Measurements from ENCODE around the gene CAMK4. TPM values are rescaled to one million over a fixed set of nuclear protein-coding genes. Genes with fewer than 3 reads are reported as not detected.

CAMK4 gene
- total and polyA plus RNA-seq, 9 of the 15 experiments (the other 6 are each of a cell fraction or from before 2014, with no cell fraction given), result 0.35 TPM; not detected in 8

DNA sequence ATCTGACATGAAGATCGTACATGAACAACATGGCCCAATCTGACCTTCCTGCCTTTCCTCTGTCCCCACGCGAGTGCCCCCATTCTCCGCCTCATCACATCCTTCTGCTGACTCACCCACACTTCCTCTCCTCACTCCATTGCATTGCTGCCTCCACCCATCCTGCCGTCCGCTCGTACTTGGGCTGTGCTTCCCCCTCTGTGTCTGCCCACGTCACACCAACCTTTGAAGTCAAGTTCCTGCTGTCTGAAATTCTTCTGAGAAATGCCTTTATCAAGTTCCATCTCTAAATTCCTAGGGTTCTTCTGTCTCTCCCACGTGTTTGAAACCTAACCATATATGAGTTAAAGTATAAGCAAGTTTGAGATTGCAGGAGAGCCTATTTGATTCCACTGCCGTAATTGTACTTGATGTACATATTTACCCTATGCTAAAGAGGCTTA is 306.1 kb downstream of the CAMK4 start (continued):
- TF ChIP-seq SIN3A (IDR thresholded peaks at IDR 0.05; ENCODE audit: borderline replicate concordance in 2 of 2, control insufficient read depth in 1 of 2, low read depth in 2 of 2, low read length in 2 of 2) (no peak), ZSCAN29 (IDR thresholded peaks at IDR 0.05) (no peak), RFX1 (IDR thresholded peaks at IDR 0.05) (no peak), JUNB (CRISPR knock-in tag; conservative IDR thresholded peaks at IDR 0.05) (0 out of 2 replicates have a peak, but pooled peaks have one; percentile 37), ZFP1 (CRISPR knock-in tag; IDR thresholded peaks at IDR 0.05) (no peak), FOXP1 (CRISPR knock-in tag; IDR thresholded peaks at IDR 0.05) (no peak), ESRRB (CRISPR knock-in tag; IDR thresholded peaks at IDR 0.05; ENCODE audit: borderline replicate concordance) (no peak), RBM25 (IDR thresholded peaks at IDR 0.05; ENCODE audit: low read depth, low read length, severe bottlenecking) (no peak), FUS (optimal IDR thresholded peaks at IDR 0.05; ENCODE audit: low read depth, low read length) (no peak), TAF9B (IDR thresholded peaks at IDR 0.05; ENCODE audit: partially characterized antibody) (peak; percentile 80), ZNF174 (CRISPR knock-in tag; IDR thresholded peaks at IDR 0.05) (no peak), PHF20 (IDR thresholded peaks at IDR 0.05; ENCODE audit: partially characterized antibody) (no peak), CEBPB (tag; IDR thresholded peaks at IDR 0.05) (no peak), HNRNPLL (IDR thresholded peaks at IDR 0.05; ENCODE audit: low read depth, low read length, poor library complexity, severe bottlenecking) (no peak), KDM2B (CRISPR knock-in tag; IDR thresholded peaks at IDR 0.05) (no peak), RBFOX2 (IDR thresholded peaks at IDR 0.05; ENCODE audit: low read depth, low read length) (peak; percentile 63), NFIC (IDR thresholded peaks at IDR 0.05) (peak; percentile 50), SRSF1 (IDR thresholded peaks at IDR 0.05; ENCODE audit: low read depth, low read length) (no peak), NCOA1 (IDR thresholded peaks at IDR 0.05; ENCODE audit: low read depth) (peak; percentile 83), SLC30A9 (CRISPR knock-in tag; IDR thresholded peaks at IDR 0.05) (no peak), GATAD2A (IDR thresholded peaks at IDR 0.05) (peak; percentile 14; the same call in 1 of the 2 replicates), SMC3 (conservative IDR thresholded peaks at IDR 0.05; ENCODE audit: insufficient read depth, low read depth, low read length) (no peak), TBP (optimal IDR thresholded peaks at IDR 0.05; ENCODE audit: low read depth, low read length) (peak; percentile 47), YY1 (IDR thresholded peaks at IDR 0.05; ENCODE audit: borderline replicate concordance in 1 of 3, control insufficient read depth in 1 of 3, extremely low read depth in 1 of 3, insufficient read depth in 3 of 3, insufficient read length in 1 of 3, insufficient replicate concordance in 2 of 3, low read depth in 1 of 3, low read length in 2 of 3) (peak in 2 of 3 experiments; percentile 45 to 80), MNT (conservative IDR thresholded peaks at IDR 0.05) (peak; percentile 34 to 67; a peak in 2 of 4 replicates), ZNF644 (tag; IDR thresholded peaks at IDR 0.05; ENCODE audit: low read depth) (no peak), CC2D1A (IDR thresholded peaks at IDR 0.05) (peak; percentile 94), PCBP1 (IDR thresholded peaks at IDR 0.05; ENCODE audit: low read depth, low read length, poor library complexity, severe bottlenecking) (no peak)
- TF ChIP-seq, protein P1, sequence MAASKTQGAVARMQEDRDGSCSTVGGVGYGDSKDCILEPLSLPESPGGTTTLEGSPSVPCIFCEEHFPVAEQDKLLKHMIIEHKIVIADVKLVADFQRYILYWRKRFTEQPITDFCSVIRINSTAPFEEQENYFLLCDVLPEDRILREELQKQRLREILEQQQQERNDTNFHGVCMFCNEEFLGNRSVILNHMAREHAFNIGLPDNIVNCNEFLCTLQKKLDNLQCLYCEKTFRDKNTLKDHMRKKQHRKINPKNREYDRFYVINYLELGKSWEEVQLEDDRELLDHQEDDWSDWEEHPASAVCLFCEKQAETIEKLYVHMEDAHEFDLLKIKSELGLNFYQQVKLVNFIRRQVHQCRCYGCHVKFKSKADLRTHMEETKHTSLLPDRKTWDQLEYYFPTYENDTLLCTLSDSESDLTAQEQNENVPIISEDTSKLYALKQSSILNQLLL (CRISPR knock-in tag; IDR thresholded peaks at IDR 0.05; ENCODE audit: borderline replicate concordance), result no peak
